GOT3 (cell line): ENCODE data around the gene PPP1R7.

Experiments used
- DNase-seq: peaks from one replicate; lab custom pipeline; 2025; ENCODE audit warnings: mixed read lengths; lab: John Stamatoyannopoulos, UW

The PPP1R7 gene

GRCh38 chr2:241120440-241120839, 29.8 kb upstream of the PPP1R7 start:
- no peak for DNase-seq

- DNase-seq = no peak
Observed at GRCh38 chr2:241121008-241121407, 29.3 kb upstream of the PPP1R7 start.

GRCh38 chr2:241122376-241123002, 27.8 kb upstream of the PPP1R7 start:
- no peak for DNase-seq

- no peak for DNase-seq
Observed at GRCh38 chr2:241123816-241124536, 26.3 kb upstream of the PPP1R7 start.

- DNase-seq = no peak
Observed at GRCh38 chr2:241125626-241126025, 24.6 kb upstream of the PPP1R7 start.

DNA sequence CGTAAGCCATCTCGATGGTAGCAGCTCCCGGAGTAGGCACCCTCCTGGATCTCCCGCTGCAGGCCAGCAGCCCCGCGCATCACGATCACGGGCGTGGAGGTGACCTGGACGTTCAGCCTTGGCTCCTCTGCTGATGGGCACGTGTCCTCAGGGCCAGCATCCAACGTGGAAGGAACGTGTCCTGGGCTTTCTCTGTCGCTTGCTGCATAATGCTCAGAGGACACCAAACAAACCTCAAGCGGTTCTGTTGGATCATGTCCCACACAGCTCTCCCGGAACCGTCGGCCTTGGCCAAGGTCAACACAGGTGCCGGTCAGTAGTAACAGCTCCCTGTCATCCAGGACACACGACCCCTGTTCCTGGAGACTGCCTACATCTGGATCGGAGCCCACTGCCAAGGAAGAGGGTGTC, 24.1 kb upstream of the PPP1R7 start:
- no peak for DNase-seq

DNA sequence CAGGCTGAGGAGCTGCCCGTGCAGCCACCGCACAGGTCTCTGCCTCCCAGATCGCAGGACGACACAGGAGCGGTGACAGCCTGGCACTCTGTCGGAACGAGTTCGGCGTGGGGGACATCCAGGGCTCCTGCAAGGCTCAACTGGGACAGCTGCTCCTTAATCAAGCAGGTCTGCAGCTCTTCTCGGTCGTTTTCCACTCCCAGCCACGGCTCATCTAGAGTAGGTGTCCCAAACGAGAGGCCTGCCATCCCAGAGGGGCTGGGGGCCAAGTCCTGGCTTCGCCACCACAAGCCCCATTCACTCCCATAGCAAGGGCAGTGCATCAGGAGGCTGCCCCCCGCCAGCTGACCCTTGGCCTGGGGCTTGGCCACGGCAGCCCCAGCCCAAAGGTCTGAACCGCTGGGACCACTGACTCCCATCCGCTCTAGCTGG, 23.5 kb upstream of the PPP1R7 start:
- no peak for DNase-seq

- no peak for DNase-seq
Observed at GRCh38 chr2:241128266-241128665, 22.0 kb upstream of the PPP1R7 start.

GRCh38 chr2:241129086-241129871, 21.0 kb upstream of the PPP1R7 start:
- DNase-seq = no peak

DNA sequence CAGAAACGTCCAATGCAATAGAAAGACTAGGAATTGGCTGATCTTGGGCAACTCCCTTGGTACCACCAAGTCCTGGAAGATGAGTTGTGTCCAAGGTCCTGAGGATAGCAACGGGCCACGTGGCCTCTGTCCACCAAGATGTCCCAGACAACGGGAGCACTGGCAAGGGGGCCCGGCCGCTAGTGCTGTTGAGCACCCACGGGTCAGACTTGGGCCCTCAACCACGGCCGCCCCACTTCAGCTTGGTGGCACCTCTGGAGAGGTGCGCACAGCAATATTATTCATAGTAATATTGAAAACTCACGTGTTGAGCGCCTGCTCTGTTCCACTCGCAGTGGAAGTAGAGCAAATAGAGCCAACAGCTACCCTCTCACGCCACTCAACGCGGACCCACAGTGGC, 20.0 kb upstream of the PPP1R7 start:
- DNase-seq = no peak

DNA sequence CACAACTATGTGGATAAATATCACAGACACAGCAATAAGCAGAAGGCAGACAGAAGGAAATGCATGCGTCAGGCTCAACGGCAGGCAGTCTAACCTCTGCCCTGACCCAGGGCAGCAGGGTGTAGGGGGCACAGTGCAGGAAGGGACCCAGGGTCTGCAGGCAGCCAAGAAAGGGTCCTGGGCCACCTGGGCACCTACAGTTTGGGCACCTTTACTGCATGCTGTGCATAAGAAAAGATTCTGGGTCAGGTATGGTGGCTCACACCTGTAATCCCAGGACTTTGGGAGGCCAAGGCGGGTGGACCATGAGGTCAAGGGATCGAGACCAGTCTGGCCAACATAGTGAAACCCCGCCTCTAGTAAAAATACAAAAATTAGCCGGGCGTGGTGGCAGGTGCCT, 18.7 kb upstream of the PPP1R7 start:
- no peak for DNase-seq

DNA sequence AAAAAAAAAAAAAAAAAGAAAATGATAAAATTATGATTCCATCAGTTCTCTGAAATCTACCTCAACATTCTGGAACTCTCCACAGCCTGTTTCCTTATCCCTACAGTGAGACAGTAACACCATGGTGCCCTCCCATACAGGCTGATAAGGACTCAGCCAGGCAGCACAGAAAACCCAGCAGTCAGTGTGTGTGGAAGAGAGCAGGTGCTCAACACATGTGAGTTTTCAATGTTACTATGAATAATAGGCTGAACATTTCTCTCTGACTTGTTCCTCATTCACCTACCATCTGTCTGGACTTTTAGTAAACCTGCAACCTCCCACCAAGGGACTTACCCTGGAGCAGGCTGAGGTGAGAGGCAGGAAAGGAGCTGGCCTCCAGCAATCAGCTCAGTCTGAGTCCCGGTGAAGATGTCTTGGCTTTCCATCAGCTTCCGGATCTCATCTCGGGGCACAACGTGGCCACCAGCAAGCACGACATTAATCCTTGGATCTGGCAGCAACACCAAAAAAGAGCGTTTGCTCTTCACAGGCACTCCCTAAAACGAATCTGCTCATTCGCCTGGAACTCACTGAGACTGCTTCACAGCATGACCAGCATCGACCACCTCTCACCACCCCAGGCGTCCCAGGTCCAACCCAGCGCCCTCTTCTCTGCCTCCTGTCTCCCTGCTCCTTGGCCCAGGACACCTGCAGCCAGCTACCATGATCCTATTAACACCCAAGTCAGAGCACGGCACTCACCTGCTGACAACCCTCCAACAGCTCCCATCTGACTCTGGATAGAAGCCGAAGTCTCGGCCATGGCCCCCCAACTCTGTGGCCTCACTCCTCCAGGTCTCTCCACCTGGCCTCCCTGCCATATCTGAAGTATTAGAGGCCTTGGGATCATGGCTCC, 17.5 kb upstream of the PPP1R7 start:
- DNase-seq = no peak

DNA sequence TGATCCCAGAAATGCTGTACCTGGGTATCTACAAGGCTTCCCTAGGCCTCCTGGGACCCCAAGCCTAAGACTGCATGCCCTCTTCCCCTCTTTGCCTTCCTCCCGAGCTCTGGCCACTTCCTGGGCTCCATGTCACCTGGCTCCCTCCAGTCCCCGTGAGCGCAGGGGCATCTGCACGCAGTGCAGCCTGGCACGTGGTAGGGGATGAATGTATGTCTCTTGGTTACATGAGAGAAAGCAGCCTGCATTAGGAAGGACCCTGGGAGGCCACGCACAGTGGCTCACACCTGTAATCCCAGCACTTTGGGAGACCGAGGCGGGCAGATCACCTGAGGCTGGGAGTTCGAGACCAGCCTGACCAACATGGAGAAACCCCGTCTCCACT, 16.8 kb upstream of the PPP1R7 start:
- DNase-seq = no peak

DNA sequence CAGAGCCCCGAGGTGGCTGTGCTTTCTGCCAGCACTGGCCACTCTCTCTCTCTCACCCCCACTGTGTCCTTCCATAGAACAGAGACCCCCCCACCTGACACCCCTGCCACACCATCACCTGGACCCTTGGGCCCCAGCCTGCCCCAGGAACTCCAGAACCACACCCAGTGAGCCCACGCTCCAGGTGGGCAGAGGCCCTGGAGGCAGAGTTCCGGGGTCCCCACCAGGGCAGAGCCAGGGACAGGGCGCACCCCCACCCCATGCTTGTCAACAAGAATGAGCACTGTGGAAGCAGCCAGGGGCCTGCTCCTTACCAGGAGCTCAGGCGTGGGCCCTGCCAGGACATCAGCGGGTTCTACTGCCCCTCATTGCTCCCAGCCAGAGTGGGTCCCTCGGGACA, 15.6 kb upstream of the PPP1R7 start:
- DNase-seq = no peak

- DNase-seq = no peak
Observed at GRCh38 chr2:241135737-241136136, 14.5 kb upstream of the PPP1R7 start.

- DNase-seq = no peak
Observed at GRCh38 chr2:241136191-241136590, 14.1 kb upstream of the PPP1R7 start.

- no peak for DNase-seq
Observed at GRCh38 chr2:241136661-241137260, 13.5 kb upstream of the PPP1R7 start.

GRCh38 chr2:241137276-241138190, 12.7 kb upstream of the PPP1R7 start:
- DNase-seq = no peak

- no peak for DNase-seq
Observed at GRCh38 chr2:241138471-241138870, 11.8 kb upstream of the PPP1R7 start.
